ENCODE measurements around the gene FAM120B.
A peak's percentile ranks its signal among the peaks of the same experiment; 100 is the strongest.

Gene FAM120B

GRCh38 chr6:170277893-170278742 is 28.4 kb upstream of the FAM120B start:
- peak overlapping the region in 3 of 11 experiments; percentile 30 to 50 (median 40); a peak in 4 of 22 replicates for H3K27ac ChIP-seq
- H3K36me3 ChIP-seq: peaks cover 0 to 11% (median 0%) of the 10 kb centered on the region in 11 experiments; a peak in 3 of 22 replicates
- peaks cover 18 to 53% (median 47%) of the 10 kb centered on the region in 10 experiments for H3K4me1 ChIP-seq
- no peak overlapping the region; a peak in 1 of 20 replicates for H3K4me3 ChIP-seq
- H3K9me3 ChIP-seq (replicated peaks in 1 of 11): no peaks in the 10 kb centered on the region; a peak in 1 of 22 replicates
- H3K27me3 ChIP-seq: peaks cover 26 to 59% (median 41%) of the 10 kb centered on the region in 11 experiments; a peak in 21 of 22 replicates
- peak overlapping the region; percentile 66 to 83 (median 78) for H3K4me2 ChIP-seq
- TF ChIP-seq Cebpa-rat (IDR thresholded peaks at IDR 0.05): no peak
- H3K9ac ChIP-seq: no peak overlapping the region; a peak in 2 of 22 replicates
- peaks cover 1 to 24% (median 8%) of the 10 kb centered on the region in 11 experiments; a peak in 15 of 22 replicates for H4K20me1 ChIP-seq

DNA sequence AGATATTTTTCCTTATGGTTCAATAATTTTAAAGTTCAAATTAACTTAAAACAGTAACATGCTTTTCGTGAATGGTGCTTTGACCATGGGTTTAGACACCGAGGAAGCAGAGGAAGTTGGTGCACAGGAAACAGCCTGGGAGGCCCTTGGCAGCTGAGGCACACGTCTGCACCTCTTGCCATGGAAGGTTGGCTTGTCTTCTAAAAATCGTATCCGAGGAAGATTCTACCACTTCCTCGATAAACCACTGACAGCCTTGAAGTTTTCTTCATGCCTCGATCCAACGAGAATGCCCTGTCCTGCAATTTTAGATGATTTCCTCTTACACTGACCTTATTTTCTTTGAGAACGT is 27.8 kb upstream of the FAM120B start:
- Histone ChIP-seq H3K36me3 (peaks cover 0 to 17% (median 0%) of the 10 kb centered on the region in 11 experiments; a peak in 4 of 22 replicates), H3K27ac (peak overlapping the region in 3 of 11 experiments; percentile 30 to 50 (median 40); a peak in 4 of 22 replicates), H3K9me3 (replicated peaks in 1 of 11) (no peaks in the 10 kb centered on the region; a peak in 1 of 22 replicates), H3K9ac (no peak overlapping the region; a peak in 1 of 22 replicates), H3K4me2 (peak overlapping the region; percentile 66 to 83 (median 78)), H3K27me3 (peaks cover 20 to 59% (median 42%) of the 10 kb centered on the region in 11 experiments; a peak in 19 of 22 replicates), H3K4me3 (no peak overlapping the region; a peak in 1 of 20 replicates), H3K4me1 (peaks cover 18 to 53% (median 46%) of the 10 kb centered on the region in 10 experiments), H4K20me1 (peaks cover 0 to 18% (median 9%) of the 10 kb centered on the region in 11 experiments; a peak in 13 of 22 replicates)
- TF ChIP-seq Cebpa-rat (IDR thresholded peaks at IDR 0.05): no peak

- Histone ChIP-seq H3K9me3 (replicated peaks in 1 of 11) (no peaks in the 10 kb centered on the region; a peak in 1 of 22 replicates), H3K4me1 (peaks cover 18 to 53% (median 46%) of the 10 kb centered on the region in 10 experiments), H3K4me2 (peak overlapping the region; percentile 66 to 83 (median 78); a peak in 19 of 22 replicates), H3K27me3 (peaks cover 17 to 59% (median 44%) of the 10 kb centered on the region in 11 experiments; a peak in 21 of 22 replicates), H3K4me3 (no peak overlapping the region), H3K27ac (no peak overlapping the region), H4K20me1 (peaks cover 0 to 21% (median 9%) of the 10 kb centered on the region in 11 experiments; a peak in 11 of 22 replicates), H3K36me3 (peaks cover 0 to 22% (median 0%) of the 10 kb centered on the region in 11 experiments; a peak in 4 of 22 replicates), H3K9ac (no peak overlapping the region)
- TF ChIP-seq Cebpa-rat (IDR thresholded peaks at IDR 0.05): no peak
These were observed 27.1 kb upstream of the FAM120B start for GRCh38 chr6:170279426-170279825.

DNA sequence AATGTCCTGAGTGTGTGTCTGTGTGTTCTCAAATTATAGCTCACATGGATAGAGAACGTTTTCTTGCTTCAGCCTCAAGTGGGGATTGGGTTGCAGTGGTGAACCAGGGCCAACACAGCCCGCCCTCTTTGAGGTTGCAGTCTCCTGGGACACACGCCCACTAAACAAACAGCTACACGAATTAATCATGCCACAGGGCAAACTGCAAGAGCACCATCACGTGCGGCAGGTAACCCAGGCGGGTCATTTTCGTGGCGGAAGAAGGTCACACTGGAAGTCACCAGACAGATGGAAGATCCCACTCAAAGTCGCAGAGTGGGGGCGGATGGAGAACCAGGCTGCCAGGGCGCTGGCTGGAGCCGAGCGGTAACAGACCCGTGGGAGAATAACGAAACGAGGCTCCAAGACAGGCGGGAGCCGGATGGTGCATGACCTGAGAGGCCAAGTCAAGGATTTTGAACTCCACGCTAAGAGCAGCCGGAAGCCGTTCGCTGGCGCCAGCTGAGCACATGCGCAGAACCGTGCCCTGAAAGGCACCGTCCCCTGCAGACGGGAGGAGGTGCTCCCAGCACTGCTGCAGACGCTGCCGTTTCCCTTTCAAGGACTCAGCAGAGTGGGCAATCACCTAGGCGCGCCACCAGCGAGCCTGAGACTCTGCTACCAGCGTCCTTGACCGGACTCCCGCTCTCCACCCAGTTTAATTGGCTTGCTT is 26.4 kb upstream of the FAM120B start:
- Histone ChIP-seq H3K4me1 (peaks cover 18 to 53% (median 46%) of the 10 kb centered on the region in 10 experiments), H3K9me3 (replicated peaks in 1 of 11) (no peaks in the 10 kb centered on the region; a peak in 1 of 22 replicates), H3K27ac (no peak overlapping the region), H3K4me3 (no peak overlapping the region), H4K20me1 (peaks cover 4 to 28% (median 11%) of the 10 kb centered on the region in 11 experiments; a peak in 14 of 22 replicates), H3K27me3 (peaks cover 24 to 59% (median 44%) of the 10 kb centered on the region in 11 experiments), H3K9ac (no peak overlapping the region), H3K36me3 (peaks cover 0 to 29% (median 0%) of the 10 kb centered on the region in 11 experiments; a peak in 4 of 22 replicates), H3K4me2 (peak overlapping the region in 8 of 11 experiments; percentile 66 to 83 (median 79); a peak in 18 of 22 replicates)
- no peak for TF ChIP-seq Cebpa-rat (IDR thresholded peaks at IDR 0.05)

DNA sequence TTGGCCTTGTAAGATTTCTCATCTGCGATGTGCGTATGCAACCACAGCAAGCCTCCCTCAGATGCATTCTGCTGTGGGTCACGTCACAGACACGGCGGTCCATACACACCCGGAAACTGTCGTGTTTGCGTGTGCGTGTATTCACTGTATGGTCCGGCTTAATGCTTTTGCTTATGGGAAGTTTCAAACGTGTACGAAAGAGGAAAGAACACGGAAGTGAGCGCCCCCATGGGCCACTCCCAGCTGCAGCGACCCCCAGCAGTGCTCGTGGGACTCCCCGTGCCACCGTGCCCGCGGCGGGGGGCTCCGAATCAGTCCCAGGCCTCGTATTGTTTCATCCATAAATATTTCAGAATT is 25.9 kb upstream of the FAM120B start:
- no peaks in the 10 kb centered on the region; a peak in 1 of 22 replicates for H3K9me3 ChIP-seq (replicated peaks in 1 of 11)
- H3K27ac ChIP-seq: no peak overlapping the region
- H3K4me2 ChIP-seq: peak overlapping the region in 8 of 11 experiments; percentile 66 to 83 (median 79); a peak in 15 of 22 replicates

DNA sequence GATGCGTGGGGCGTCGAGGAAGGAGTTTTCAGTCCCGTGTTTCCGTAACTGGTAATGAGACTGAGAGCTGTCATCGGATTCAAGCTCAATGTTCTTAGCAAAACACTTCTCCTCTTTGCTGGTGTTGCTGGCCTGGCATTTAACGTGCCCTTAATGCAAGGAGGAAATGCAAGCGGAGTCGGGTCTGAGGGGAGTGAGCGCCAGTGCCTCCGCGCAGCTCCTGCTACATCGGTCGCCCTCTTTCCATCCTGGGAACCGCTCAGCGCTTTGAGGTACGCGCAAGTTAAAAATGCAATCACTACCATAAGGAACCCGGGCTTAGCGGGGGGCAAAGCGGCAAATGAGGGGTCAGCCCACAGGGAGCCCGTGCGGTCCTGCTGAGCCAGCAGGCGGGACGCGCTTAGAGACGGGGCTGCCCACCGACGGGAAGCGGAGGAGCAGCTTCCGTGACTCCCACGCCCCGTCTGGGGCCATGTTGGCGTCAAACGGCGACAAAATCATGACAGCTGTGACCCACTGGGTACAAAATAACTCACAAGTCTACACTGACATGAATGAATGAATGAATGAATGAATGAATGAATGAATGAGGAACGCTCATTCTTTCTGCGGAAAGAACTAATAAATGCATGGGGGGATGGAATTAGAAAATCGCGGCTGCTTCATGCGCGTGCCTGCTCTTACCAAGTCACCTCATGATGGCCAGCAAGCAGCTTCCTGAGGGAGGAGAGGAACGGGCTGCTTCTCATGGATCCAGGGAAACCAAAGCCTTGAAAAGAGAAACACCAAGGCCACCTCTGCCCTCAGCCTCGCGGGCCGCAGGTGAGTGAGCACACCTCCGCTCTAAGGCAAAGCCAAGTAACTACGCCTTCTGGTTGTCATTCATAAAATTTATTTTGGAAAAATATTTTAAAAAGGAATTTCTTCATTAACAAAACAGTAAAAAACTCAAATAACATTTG is 24.9 kb upstream of the FAM120B start:
- Histone ChIP-seq H3K4me3 (no peak overlapping the region), H3K9me3 (replicated peaks in 1 of 11) (no peaks in the 10 kb centered on the region; a peak in 1 of 22 replicates), H3K27me3 (peaks cover 39 to 72% (median 58%) of the 10 kb centered on the region in 11 experiments), H3K27ac (no peak overlapping the region), H4K20me1 (peaks cover 7 to 43% (median 22%) of the 10 kb centered on the region in 11 experiments; a peak in 15 of 22 replicates), H3K9ac (no peak overlapping the region), H3K36me3 (peaks cover 0 to 44% (median 0%) of the 10 kb centered on the region in 11 experiments; a peak in 4 of 22 replicates), H3K4me2 (no peak overlapping the region), H3K4me1 (peaks cover 18 to 44% (median 41%) of the 10 kb centered on the region in 10 experiments)
- TF ChIP-seq Cebpa-rat (IDR thresholded peaks at IDR 0.05): no peak

More for the DNA sequence above, 25.9 kb upstream of the FAM120B start:
- Histone ChIP-seq H4K20me1 (peaks cover 7 to 33% (median 17%) of the 10 kb centered on the region in 11 experiments; a peak in 15 of 22 replicates), H3K4me1 (peaks cover 18 to 52% (median 46%) of the 10 kb centered on the region in 10 experiments), H3K36me3 (peaks cover 0 to 35% (median 0%) of the 10 kb centered on the region in 11 experiments; a peak in 4 of 22 replicates), H3K27me3 (peaks cover 30 to 63% (median 48%) of the 10 kb centered on the region in 11 experiments), H3K9ac (no peak overlapping the region), H3K4me3 (no peak overlapping the region)
- TF ChIP-seq Cebpa-rat (IDR thresholded peaks at IDR 0.05): no peak

DNA sequence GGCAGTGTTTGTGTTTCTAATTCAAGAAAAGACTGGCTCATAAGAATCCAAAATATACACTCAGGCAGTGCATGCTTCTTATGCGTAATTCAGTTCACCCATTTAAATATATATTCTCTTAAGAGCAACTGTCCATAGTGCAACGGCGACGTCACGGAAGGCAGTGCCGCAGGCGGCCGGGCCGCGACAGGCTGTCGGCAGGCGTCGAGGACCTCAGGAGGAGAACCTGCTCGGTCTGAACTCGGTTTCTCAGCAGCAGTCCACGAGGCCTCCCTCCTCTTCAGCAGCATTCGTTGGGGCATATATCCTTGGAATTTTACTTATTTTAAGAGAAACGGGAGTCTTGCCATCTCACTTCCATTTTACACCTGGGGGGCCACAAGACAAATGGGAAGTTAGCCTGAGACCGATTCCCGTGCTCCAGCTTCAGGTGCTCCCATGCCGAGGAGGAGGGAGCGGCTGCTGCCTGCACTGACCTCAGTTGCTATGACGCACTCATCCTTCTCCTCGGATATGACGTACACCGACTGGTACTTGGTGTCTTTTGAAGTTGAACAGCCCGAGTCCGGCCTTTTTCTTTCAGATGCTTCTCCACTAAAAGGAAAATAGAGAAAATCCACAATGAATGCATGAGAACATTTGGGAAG is 23.9 kb upstream of the FAM120B start:
- Histone ChIP-seq H3K4me3 (no peak overlapping the region), H3K36me3 (peaks cover 0 to 55% (median 0%) of the 10 kb centered on the region in 11 experiments; a peak in 4 of 22 replicates), H3K9ac (no peak overlapping the region), H3K27me3 (peaks cover 49 to 83% (median 68%) of the 10 kb centered on the region in 11 experiments), H3K27ac (no peak overlapping the region), H4K20me1 (peaks cover 13 to 53% (median 32%) of the 10 kb centered on the region in 11 experiments; a peak in 18 of 22 replicates), H3K4me2 (no peak overlapping the region), H3K4me1 (peaks cover 18 to 33% (median 32%) of the 10 kb centered on the region in 10 experiments), H3K9me3 (replicated peaks in 1 of 11) (no peaks in the 10 kb centered on the region)
- TF ChIP-seq Cebpa-rat (IDR thresholded peaks at IDR 0.05): no peak
